Bronchial epithelial cell (primary cell): ENCODE measurements around the gene EML6. TPM values are rescaled to one million over a fixed set of nuclear protein-coding genes. Genes with fewer than 3 reads are reported as not detected.
"Not testable (repeated sequence)": the region's sequence is repeated elsewhere in the genome, so short reads cannot be mapped to it uniquely, and the experiment has no call there.

Experiments used
- DNase-seq: peaks from one replicate; pipeline ENCODE4 v3.0.0-alpha.2; 2010; ENCODE audit warnings: low read depth
- FAIRE-seq: peaks from 2 replicates; lab custom pipeline; 2011; peaks lifted over from hg19 to GRCh38; lab: Jason Lieb, UNC
- H3K27me3 ChIP-seq: 2 replicates; pipeline ENCODE4 v1.5.1; 2011; ENCODE audit warnings: low read length; ENCODE audit not compliant: control insufficient read depth, insufficient read depth
- H3K36me3 ChIP-seq: 2 replicates; pipeline ENCODE4 v1.5.1; 2011; ENCODE audit warnings: low read length; ENCODE audit not compliant: control insufficient read depth, insufficient read depth
- H3K4me3 ChIP-seq: 2 replicates; pipeline ENCODE4 v1.5.1; 2011; ENCODE audit warnings: mild to moderate bottlenecking, low read depth, low read length, control low read depth
- total RNA-seq: library from RNA; depleted of rRNA; stranded (reverse); fragments of >200 nt; gene quantifications from 2 replicates; pipeline ENCODE4 v1.2.1, GENCODE V29; 2014
- TF ChIP-seq, protein P1 (sequence below): IDR thresholded peaks from 2 replicates; pipeline ENCODE4 v1.5.1; 2011; ENCODE audit warnings: mild to moderate bottlenecking, moderate library complexity, low read length, control low read depth, inconsistent platforms; ENCODE audit not compliant: insufficient read depth, severe bottlenecking

The EML6 gene
- total RNA-seq, 1 donor from 2014 or later: 0.53 TPM

DNA sequence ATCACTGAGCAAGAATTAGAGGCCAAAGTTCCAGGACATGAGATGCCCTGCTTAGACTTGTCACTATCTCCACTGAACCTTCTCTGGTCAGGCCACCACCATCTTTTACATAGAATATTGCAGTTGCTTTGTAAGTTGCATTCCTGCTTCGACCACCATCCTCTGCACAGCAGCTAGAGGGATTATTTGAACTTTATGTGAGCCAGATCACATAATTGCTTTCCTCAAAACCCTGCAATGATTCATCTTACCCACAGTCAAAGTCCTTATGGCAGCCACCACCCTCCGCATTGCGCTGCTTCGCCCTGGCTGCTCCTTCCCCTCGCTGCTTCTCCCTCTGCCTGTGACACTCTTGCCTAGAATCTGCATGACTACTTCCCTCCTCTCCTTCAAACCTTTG lies 111.3 kb downstream of the EML6 start:
- Histone ChIP-seq H3K27me3 (no peaks in the 10 kb centered on the region), H3K4me3 (no peak overlapping the region), H3K36me3 (no peaks in the 10 kb centered on the region)
- FAIRE-seq (no peak), DNase-seq (peak; percentile 23)
- TF ChIP-seq, protein P1, sequence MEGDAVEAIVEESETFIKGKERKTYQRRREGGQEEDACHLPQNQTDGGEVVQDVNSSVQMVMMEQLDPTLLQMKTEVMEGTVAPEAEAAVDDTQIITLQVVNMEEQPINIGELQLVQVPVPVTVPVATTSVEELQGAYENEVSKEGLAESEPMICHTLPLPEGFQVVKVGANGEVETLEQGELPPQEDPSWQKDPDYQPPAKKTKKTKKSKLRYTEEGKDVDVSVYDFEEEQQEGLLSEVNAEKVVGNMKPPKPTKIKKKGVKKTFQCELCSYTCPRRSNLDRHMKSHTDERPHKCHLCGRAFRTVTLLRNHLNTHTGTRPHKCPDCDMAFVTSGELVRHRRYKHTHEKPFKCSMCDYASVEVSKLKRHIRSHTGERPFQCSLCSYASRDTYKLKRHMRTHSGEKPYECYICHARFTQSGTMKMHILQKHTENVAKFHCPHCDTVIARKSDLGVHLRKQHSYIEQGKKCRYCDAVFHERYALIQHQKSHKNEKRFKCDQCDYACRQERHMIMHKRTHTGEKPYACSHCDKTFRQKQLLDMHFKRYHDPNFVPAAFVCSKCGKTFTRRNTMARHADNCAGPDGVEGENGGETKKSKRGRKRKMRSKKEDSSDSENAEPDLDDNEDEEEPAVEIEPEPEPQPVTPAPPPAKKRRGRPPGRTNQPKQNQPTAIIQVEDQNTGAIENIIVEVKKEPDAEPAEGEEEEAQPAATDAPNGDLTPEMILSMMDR: no peak

DNA sequence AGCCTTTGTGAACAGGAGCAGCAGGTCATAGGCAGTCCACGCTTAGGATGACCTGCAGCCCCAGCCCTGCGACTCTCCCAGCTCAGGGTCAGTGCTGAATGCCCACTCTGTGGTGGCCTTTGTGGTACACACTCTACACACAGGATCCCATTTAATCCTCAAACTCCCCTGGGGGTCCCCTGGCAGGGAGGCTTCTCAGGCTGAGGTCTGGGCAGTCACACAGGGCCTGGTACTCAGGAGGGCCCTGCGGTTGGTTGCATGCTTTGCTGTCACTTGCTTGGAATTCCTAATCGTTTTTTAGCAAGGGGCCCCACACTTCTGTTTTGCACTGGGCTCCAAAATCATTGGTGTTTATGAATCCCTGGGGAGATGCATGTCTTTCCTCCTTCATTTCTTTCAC lies 113.0 kb downstream of the EML6 start:
- Histone ChIP-seq H3K4me3 (no peak overlapping the region), H3K36me3 (no peaks in the 10 kb centered on the region), H3K27me3 (no peaks in the 10 kb centered on the region)
- FAIRE-seq (no peak), DNase-seq (no peak)
- TF ChIP-seq, protein P1: no peak

DNA sequence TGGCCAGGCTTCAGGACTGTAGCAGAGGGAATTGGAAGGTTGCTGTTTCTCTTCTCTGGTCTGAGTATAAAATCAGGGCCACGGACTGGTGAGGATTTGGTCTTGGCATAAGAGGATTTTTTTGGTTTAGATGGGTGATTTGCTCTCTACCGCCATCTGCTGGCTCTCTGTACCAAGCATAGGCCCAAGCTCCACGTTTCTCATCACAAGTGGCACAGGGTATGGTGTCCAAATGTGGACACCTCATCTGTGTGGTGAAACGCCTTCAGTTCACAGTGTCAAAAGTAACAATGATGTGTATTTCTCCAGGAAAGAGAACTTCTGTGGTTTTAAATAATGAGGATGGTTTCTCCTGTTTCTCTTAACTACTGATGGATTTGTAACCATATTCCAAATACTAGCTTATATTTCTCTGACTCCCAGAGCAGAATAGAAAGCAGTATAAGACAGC lies 115.1 kb downstream of the EML6 start:
- DNase-seq (peak; percentile 71), FAIRE-seq (no peak)
- TF ChIP-seq, protein P1: peak; percentile 91
- Histone ChIP-seq H3K36me3 (no peaks in the 10 kb centered on the region), H3K4me3 (no peak overlapping the region), H3K27me3 (no peaks in the 10 kb centered on the region)

DNA sequence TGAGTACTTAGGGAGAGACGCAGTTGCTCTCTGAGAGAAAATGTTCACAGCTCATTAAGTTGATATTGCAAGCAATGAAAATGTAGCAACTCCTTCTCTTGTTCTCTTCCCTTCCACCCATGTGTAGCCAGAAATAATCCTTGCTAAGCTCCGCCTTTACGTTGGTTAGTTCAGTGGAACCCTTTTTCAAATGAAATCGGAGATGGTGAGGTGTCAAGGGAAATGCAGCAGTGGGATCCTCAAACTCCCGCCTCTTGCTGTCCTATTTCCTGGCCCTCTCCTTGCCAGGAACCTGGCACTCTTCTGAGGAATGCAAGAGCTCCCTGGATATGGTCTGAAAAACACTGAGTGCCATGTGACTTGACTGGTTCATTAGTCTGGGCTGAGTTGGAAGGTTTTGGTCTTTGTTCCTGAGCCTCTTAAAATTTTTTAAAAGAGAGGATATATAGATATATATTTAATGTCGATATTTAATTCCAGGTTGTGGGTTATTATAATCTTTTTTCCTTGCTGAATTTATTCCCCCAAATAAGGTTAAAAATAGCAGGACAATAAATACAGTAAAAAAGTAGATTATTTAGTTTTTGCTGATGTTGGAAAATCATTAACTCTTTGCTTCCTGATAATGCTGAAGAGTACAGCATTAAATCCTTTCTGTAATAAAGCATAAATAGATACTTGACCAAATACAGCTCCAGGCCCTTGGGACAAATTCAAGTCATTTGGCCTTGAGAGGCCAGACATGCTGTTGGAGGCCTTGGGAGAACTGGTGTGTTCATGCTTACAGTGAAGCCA lies 116.2 kb downstream of the EML6 start:
- TF ChIP-seq, protein P1: no peak
- H3K36me3 ChIP-seq: no peaks in the 10 kb centered on the region
- FAIRE-seq (no peak), DNase-seq (no peak)
- H3K27me3 ChIP-seq: no peaks in the 10 kb centered on the region
- H3K4me3 ChIP-seq: no peak overlapping the region

DNA sequence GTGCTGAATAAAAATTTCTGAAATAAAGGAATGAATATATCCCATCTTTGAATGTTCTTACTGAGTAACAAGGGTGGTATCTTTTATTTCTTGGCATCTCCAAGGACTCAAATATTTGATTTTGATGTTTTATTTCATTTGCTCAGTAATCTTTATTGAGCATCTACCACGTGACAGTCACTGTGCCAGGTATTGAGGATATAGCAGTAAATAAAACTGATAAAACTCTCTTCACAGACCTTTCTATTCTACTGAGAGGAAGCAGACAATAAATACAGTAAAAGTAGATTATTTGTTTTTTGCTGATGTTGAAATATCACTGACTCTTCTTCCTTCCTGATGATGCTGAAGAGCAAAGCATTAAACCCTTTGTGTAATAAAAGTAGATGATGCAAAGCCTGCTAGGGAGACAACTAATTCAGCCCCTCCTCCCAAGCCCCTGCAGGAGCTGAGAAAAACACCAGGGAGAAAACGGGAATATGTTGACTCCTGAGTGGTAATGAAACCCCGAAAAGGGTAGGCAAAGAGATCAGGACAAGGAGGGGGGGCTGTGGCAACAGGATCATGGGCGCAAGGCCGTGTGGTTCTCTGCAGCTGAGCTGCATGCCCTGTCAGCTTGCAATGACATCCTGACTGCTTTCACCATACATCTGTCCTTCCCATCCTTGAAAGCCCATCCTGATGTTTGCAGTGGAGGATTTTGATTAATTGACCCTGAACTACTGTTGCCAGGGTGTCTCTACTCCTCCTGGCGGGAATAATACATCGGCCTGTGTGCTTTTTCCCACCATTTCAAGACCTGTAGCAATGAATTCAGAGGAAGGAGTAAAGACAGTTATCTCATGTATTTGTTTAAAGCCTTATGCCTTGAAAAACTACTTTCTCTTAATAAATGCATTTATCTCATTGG lies 117.4 kb downstream of the EML6 start:
- FAIRE-seq (no peak), DNase-seq (no peak)
- no peak overlapping the region for H3K4me3 ChIP-seq
- no peaks in the 10 kb centered on the region for H3K27me3 ChIP-seq
- no peaks in the 10 kb centered on the region for H3K36me3 ChIP-seq
- TF ChIP-seq, protein P1: no peak

DNA sequence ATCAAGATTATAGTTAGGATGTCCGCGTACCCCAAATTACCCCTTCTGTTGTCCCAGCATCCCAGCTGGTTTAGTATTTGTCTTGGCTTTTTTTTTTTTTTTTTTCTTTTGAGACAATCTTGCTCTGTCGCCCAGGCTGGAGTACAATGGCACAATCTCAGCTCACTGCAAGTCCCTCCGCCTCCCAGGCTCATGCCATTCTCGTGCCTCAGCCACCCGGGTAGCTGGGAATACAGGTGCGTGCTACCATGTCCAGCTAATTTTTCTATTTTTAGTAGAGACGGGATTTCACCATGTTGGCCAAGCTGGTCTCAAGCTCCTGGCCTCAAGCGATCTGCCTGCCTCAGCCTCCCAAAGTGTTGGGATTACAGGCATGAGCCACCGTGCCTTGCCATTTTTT lies 118.0 kb downstream of the EML6 start:
- not testable (repeated sequence) for H3K4me3 ChIP-seq, H3K36me3 ChIP-seq, H3K27me3 ChIP-seq, DNase-seq, FAIRE-seq
